ENCODE data around the gene ERC2. TPM values are rescaled to one million over a fixed set of nuclear protein-coding genes. Genes with fewer than 3 reads are reported as not detected.

Gene ERC2
- polyA plus RNA-seq, 2 of the 4 experiments (the other 2 are of a cell fraction) = 0.16 TPM; not detected in 1

DNA sequence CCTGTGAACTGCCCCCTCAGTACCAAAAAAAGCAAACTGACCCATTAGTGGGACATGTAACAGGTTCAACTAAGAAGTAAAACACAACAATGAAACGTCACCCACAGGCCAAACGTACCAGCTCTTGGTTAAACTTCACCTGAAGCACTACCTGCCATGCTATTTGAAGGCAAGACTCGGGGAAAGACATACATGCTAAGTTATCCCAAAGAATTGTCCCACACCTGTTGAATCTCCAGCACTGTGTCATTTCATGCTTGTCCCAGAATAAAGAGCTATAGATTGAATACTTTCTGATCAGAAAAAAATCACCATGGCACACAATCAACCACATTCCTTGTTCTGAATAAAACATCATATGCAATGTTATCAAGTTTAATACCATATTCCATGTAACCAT, 785.8 kb downstream of the ERC2 start:
- H3K4me3 ChIP-seq = no peak overlapping the region
- POLR2A ChIA-PET = no interaction called here
- H3K9me3 ChIP-seq = no peaks in the 10 kb centered on the region
- DNase-seq (ENCODE audit: low read depth in 1 of 2, low spot score in 1 of 2) (no peak), ATAC-seq (no peak), FAIRE-seq (no peak)
- no peak for TF ChIP-seq NFE2L2 (conservative IDR thresholded peaks at IDR 0.05; ENCODE audit: low read length)
- TF ChIP-seq POLR2A (IDR thresholded peaks at IDR 0.05; ENCODE audit: low read length) = no peak
- no peak for TF ChIP-seq EP300 (IDR thresholded peaks at IDR 0.05)
- TF ChIP-seq JUNB (IDR thresholded peaks at IDR 0.05) = no peak
- TF ChIP-seq ZSCAN20 (CRISPR knock-in tag; IDR thresholded peaks at IDR 0.05) = no peak
- no peak for TF ChIP-seq RCOR1 (IDR thresholded peaks at IDR 0.05; ENCODE audit: low read depth, low read length)
- TF ChIP-seq MAZ (IDR thresholded peaks at IDR 0.05; ENCODE audit: borderline replicate concordance, low read depth, low read length) = no peak
- TF ChIP-seq HOXB13 (CRISPR knock-in tag; IDR thresholded peaks at IDR 0.05; ENCODE audit: low read depth) = no peak
- no peak for TF ChIP-seq SREBF2 (IDR thresholded peaks at IDR 0.05)
- no peak for TF ChIP-seq FOSB (CRISPR knock-in tag; IDR thresholded peaks at IDR 0.05)
- no peak for TF ChIP-seq HDAC2 (IDR thresholded peaks at IDR 0.05)
- TF ChIP-seq TP53 (CRISPR knock-in tag; IDR thresholded peaks at IDR 0.05) = no peak
- no peak for TF ChIP-seq GATA3 (IDR thresholded peaks at IDR 0.05; ENCODE audit: borderline replicate concordance)
- TF ChIP-seq, protein P1, sequence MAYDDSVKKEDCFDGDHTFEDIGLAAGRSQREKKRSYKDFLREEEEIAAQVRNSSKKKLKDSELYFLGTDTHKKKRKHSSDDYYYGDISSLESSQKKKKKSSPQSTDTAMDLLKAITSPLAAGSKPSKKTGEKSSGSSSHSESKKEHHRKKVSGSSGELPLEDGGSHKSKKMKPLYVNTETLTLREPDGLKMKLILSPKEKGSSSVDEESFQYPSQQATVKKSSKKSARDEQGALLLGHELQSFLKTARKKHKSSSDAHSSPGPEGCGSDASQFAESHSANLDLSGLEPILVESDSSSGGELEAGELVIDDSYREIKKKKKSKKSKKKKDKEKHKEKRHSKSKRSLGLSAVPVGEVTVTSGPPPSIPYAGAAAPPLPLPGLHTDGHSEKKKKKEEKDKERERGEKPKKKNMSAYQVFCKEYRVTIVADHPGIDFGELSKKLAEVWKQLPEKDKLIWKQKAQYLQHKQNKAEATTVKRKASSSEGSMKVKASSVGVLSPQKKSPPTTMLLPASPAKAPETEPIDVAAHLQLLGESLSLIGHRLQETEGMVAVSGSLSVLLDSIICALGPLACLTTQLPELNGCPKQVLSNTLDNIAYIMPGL (CRISPR knock-in tag; IDR thresholded peaks at IDR 0.05; ENCODE audit: borderline replicate concordance) = no peak
- no peak for TF ChIP-seq BHLHE40 (IDR thresholded peaks at IDR 0.05; ENCODE audit: low read depth, low read length)
- no peak for TF ChIP-seq NR3C1 (IDR thresholded peaks at IDR 0.05)
- 0% methylated on average over 3 of the region's 3 CpGs for WGBS (ENCODE audit: missing lambda C conversion rate)
- H3K4me2 ChIP-seq = no peak overlapping the region
- H3K4me1 ChIP-seq = no peaks in the 10 kb centered on the region
- CTCF ChIA-PET = interaction anchor here (0.7 to 0.8 kb wide), 2 partner anchors 10 to 110 kb away, joined by 3 to 4 read pairs; no protein-coding TSS in a partner anchor
- no peak overlapping the region for H3K27ac ChIP-seq

DNA sequence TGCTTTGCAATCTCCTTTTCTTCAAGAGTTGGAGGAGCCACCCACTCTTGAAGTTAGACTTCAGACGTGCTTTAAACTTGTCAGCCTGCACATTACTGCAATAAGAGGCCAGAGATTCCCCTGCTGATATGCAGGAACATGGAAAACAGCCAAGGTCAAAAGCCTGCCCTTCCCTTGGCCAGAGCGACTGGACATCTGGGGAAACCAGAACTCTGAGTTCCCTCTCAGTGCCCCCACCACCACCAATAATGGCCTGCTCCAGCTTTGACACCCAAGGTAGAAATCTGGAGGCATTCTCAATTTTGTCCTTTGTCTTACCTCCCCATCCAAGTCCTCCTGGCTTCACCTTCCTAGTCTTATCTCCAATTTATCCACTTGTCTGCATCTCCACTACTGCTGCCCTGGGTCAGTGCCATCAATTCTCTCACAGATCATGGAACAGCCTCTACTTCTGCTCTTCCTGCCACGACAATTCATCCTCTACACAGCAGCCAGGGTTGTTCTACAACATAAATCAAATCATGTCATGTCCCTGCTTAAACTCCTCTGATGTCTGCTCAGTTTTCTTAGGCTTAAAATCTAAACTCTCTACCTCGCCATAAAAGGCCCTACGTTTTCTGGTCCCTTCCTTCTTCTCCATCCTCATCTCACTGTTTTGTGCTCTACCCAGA, 789.6 kb downstream of the ERC2 start:
- TF ChIP-seq, protein P2, sequence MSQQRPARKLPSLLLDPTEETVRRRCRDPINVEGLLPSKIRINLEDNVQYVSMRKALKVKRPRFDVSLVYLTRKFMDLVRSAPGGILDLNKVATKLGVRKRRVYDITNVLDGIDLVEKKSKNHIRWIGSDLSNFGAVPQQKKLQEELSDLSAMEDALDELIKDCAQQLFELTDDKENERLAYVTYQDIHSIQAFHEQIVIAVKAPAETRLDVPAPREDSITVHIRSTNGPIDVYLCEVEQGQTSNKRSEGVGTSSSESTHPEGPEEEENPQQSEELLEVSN (IDR thresholded peaks at IDR 0.05; ENCODE audit: borderline replicate concordance, low read depth) = no peak
- no peak for TF ChIP-seq FOSB (CRISPR knock-in tag; IDR thresholded peaks at IDR 0.05)
- TF ChIP-seq, protein P3, sequence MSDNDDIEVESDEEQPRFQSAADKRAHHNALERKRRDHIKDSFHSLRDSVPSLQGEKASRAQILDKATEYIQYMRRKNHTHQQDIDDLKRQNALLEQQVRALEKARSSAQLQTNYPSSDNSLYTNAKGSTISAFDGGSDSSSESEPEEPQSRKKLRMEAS (IDR thresholded peaks at IDR 0.05) = no peak
- no peak for TF ChIP-seq MYC (IDR thresholded peaks at IDR 0.05; ENCODE audit: borderline replicate concordance, low read length)
- no peak for TF ChIP-seq POLR2A (IDR thresholded peaks at IDR 0.05; ENCODE audit: low read length)
- no peak for TF ChIP-seq CEBPB (IDR thresholded peaks at IDR 0.05)
- TF ChIP-seq, protein P1 (CRISPR knock-in tag; IDR thresholded peaks at IDR 0.05; ENCODE audit: borderline replicate concordance) = no peak
- TF ChIP-seq HOXB5 (CRISPR knock-in tag; IDR thresholded peaks at IDR 0.05) = no peak
- TF ChIP-seq CBX2 (IDR thresholded peaks at IDR 0.05; ENCODE audit: borderline replicate concordance, low read depth) = no peak
- TF ChIP-seq FOXS1 (CRISPR knock-in tag; IDR thresholded peaks at IDR 0.05) = no peak
- no peak for TF ChIP-seq RAD21 (conservative IDR thresholded peaks at IDR 0.05 in 1 of 2, IDR thresholded peaks at IDR 0.05 in 1 of 2)
- no peak for TF ChIP-seq TP53 (CRISPR knock-in tag; IDR thresholded peaks at IDR 0.05)
- no peak for TF ChIP-seq ZNF302 (CRISPR knock-in tag; IDR thresholded peaks at IDR 0.05)
- no peak for TF ChIP-seq HOXB13 (CRISPR knock-in tag; IDR thresholded peaks at IDR 0.05; ENCODE audit: low read depth)
- H3K9me3 ChIP-seq = no peaks in the 10 kb centered on the region
- ChIA-PET POLR2A (no interaction called here), CTCF (no interaction called here)
- FAIRE-seq (no peak), ATAC-seq (no peak), DNase-seq (ENCODE audit: low read depth in 1 of 2, low spot score in 1 of 2) (no peak)
- 9% methylated on average over 4 of the region's 5 CpGs for WGBS (ENCODE audit: missing lambda C conversion rate)
- H3K4me2 ChIP-seq = no peak overlapping the region
- no peak overlapping the region for H3K4me3 ChIP-seq
- no peaks in the 10 kb centered on the region for H3K4me1 ChIP-seq
- H3K27ac ChIP-seq = no peak overlapping the region
